CD4-positive, alpha-beta T cell treated with Interleukin-17A for 4 hours (primary cell): Measurements from ENCODE around the gene ARHGEF2.
"Not testable (repeated sequence)": the region's sequence is repeated elsewhere in the genome, so short reads cannot be mapped to it uniquely, and the experiment has no call there.

Source experiments
- DNase-seq: peaks from one replicate; pipeline ENCODE4 v3.0.0-alpha.2; 2020; ENCODE audit warnings: mixed read lengths

ARHGEF2 gene

DNA sequence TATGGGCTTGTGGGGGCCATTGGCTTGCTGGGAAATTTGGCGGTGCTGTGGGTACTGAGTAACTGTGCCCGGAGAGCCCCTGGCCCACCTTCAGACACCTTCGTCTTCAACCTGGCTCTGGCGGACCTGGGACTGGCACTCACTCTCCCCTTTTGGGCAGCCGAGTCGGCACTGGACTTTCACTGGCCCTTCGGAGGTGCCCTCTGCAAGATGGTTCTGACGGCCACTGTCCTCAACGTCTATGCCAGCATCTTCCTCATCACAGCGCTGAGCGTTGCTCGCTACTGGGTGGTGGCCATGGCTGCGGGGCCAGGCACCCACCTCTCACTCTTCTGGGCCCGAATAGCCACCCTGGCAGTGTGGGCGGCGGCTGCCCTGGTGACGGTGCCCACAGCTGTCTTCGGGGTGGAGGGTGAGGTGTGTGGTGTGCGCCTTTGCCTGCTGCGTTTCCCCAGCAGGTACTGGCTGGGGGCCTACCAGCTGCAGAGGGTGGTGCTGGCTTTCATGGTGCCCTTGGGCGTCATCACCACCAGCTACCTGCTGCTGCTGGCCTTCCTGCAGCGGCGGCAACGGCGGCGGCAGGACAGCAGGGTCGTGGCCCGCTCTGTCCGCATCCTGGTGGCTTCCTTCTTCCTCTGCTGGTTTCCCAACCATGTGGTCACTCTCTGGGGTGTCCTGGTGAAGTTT, 36.4 kb downstream of the ARHGEF2 start:
- DNase-seq: no peak

GRCh38 chr1:155940993-155941844, 37.1 kb downstream of the ARHGEF2 start, which contains the start of gene RXFP4:
Gene RXFP4 (plus strand): TSS chr1:155941638. CDS start chr1:155941710, 72 bp downstream.
- no peak for DNase-seq

DNA sequence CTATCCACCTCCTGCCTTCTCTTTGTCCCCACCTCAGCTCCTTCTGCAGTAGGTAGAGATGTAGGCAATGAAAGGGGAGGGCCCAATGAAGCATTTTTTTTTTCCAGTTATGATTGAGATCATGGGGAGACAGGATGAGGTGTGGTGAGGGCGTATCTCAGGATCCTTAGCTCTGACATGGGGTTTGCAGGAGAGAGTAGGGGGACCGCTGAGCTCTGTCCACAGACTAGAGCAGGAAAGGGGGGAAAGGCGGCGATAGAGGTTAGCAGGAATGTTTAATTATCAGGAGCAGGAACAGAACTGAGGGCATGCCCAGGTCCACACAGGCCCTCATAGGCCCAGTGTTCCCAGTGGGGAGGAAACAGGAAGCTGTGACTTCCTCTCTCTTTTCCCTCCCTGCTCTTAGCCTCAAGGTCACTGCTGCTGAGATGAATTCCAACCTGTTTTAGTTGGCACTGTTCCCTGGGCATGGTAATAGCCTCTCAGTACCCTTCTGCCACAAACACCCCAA, 37.8 kb downstream of the ARHGEF2 start:
- no peak for DNase-seq

DNA sequence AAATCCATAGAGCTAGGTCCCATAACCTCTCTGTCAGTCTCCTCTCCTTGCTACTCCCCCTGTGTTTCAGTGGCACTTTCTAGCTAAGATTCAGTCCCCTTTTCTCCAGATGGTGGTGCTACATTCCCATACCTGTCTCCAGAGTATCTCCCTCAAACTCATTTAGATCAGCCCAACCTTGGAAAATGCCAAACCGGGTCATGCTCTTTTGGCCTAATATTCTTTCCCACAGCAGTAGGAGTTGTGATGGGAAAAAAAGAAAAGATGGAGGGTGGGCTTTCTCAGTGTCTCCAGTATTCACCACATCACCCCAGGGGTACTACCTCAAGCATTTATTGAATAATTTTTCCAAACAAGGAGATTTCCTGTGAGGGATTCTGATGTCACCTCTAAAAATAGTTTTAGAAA, 40.1 kb downstream of the ARHGEF2 start:
- DNase-seq: peak; percentile 43

GRCh38 chr1:155934936-155935590, 43.3 kb downstream of the ARHGEF2 start:
- no peak for DNase-seq

DNA sequence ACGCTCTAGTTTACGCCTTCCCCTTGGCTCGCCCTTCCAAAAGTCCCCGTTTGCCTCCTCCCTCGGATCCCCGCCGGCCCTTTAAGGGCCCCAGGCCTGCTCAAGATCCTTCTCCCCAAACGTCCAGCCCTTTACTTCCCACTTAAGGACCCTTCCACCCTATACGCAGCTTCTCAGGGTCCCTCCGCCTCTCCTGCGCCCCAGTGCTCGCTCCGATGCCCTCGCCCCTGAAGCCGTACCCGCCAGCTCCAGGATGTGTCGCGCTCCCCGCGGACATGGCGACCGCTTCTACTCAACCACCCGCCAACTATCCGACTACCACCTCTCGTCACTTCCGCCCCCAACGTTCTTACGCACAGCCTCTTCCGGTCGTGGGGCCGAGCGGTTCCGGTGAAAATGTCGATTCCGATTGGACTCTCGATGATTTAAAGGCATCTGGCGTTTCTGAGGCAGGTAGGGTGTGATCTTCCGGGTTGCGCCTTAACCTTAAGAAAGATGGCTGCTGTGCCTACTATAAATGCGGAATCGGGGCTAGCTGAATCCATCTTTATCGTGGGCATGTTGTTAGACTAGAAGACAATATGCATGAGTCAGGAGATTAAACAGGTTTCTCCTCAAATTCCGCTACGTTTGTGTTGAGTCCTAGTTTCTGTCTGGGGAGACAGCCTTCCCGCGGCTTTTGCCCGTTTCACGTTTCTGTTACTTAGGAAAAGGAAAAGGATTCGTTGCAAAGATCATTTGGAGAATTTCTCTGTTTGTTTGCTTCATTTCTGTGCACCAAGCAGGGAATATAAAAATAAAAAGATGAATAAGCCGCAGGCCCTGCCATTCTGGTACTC, 44.0 kb downstream of the ARHGEF2 start, which contains the start of gene KHDC4:
KHDC4 (minus strand) TSS at position 317 of the 839 bp plus-strand sequence; CDS start at position 277, 40 bp downstream.
- DNase-seq: peak; percentile 95

DNA sequence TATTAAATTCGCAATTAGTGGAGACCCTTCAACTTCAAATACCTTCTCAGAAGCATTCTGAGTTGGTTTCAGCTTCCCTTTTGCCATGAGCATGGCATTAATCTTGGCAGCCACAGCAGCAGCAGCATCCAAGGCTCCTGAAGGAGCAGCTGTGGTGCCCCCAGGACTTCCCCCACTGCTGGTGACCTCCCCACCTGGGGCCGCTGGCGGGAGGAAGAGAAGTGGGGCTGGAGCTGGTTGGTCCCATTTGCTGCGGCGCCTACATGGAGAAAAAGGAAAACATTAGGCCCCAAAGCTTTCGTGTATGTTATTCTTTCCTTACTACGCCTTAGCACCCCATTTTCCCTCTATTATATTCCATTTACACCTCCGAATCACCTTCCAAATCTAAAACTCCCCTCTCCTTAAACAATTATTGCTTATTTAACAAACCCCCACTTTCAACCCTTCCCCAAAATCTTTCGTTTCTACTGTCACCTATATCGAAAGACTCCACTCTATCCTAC, 44.7 kb downstream of the ARHGEF2 start:
- no peak for DNase-seq

DNA sequence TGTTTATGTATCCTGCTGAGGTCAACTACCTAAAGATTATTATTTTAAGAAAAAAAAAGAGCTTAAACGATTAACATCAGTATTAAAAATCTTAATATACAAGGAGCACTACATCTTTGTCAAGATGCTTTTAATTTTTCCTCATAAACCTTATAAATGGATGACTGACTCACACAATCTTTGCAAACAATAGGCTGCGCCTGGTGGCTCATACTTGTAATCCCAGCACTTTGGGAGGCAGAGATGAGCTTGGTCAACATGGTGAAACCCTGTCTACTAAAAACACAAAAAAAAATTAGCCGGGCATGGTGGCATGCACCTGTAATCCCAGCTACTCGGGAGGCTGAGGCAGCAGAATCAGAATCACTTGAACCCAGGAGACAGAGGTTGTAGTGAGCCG, 45.9 kb downstream of the ARHGEF2 start:
- no peak for DNase-seq

DNA sequence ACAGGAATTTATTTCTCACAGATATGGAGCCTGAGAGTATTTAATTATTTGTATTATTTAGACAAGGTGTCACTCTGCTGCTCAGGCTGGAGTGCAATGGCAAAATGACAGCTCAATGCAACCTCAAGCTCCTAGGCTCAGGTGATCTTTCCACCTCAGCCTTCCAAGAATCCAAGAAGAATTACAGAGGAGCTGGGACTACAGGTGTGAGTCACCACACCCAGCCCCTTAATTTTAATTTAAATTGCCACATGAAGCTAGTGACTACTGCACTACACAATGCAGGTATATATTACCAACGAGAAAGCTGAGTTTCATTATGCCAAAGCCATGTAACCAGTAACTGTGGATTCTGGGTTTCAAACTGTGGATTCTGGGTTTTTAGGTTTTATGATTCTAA, 46.3 kb downstream of the ARHGEF2 start:
- DNase-seq: no peak

DNA sequence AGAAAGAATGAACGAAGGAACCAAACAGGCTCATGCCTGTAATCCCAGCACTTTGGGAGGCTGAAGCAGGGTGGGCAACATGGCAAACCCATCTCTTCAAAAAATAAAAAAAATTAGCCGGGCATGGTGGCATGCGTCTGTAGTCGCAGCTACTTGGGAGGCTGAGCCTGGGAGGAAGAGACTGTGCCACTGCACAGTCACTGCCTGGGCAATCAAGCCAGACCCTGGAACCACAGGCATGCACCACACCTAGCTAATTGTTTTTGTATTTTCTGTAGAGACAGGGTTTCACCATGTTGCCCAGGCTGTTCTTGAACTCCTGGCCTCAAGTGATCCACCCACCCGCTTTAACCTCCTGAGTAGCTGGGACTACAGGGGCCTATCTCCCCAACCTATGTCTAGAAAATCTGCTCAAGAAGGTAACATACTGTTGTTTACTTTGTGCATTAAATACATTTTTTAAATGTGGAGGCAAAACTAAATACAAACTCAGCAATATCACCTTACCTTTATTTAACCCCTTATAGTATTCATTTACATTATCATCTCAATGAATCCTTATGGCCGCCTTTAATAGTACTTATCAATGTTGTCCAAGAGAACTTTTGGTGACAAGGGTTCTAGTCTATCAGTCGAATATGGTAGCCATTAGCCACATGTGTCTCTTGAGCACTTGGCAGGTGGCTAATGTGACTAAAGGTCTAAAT, 46.9 kb downstream of the ARHGEF2 start:
- DNase-seq: no peak

GRCh38 chr1:155930725-155931124, 47.6 kb downstream of the ARHGEF2 start:
- DNase-seq: not testable (repeated sequence)

GRCh38 chr1:155929057-155929456, 49.3 kb downstream of the ARHGEF2 start:
- no peak for DNase-seq

DNA sequence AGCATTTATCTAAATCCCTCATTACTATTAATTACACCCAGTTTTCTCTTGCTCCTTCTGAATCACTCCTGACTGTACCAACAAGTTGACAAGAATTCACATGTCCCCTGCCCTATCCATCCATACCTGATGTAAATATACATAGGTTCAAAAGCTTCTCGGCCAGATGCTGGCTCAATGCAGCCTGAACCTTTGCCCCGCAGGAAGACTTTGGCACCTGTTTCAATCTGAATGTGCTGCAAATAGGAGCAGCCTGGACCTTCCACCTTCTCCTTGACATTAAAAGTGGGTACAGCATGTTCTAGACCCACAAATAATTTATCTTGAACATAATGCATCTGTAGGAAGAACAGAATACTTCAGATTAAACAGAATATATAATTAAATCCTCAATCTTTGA, 52.8 kb downstream of the ARHGEF2 start:
- DNase-seq: no peak

DNA sequence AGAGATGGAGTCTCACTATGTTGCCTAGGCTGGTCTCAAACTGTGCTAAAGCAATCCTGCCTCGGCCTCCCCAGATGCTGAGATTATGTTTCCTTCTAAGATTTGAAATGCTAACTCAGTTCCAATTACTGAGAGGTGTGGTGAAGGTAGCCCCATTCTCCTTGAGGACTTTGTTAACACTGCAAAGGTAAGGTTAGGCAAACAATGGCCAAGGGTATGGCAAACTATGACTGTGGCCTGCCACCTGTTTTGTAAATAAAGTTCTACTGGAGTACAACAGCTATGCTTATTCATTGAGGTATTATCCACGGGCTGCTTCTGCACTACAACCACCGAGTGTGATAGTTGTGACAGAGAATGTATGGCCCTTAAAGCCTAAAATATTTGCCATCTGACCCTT, 57.6 kb downstream of the ARHGEF2 start:
- no peak for DNase-seq

DNA sequence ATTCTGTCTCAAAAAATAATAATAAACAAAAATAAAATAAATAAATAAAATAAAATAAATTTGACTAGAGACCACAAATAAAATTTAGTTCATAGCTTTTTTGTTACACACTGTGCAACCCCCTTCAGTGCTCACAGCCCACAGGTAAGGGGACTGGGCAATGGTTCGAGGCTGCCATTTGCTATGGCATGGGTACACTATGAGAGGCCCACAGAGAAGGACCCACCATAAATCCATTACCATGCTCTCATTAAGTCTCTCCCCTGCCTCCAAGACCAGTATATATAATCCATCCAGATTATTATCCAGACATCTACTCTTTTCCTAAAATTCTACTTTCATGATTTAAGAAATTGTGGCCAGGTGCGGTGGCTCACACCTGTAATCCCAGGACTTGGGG, 58.5 kb downstream of the ARHGEF2 start:
- DNase-seq: no peak

DNA sequence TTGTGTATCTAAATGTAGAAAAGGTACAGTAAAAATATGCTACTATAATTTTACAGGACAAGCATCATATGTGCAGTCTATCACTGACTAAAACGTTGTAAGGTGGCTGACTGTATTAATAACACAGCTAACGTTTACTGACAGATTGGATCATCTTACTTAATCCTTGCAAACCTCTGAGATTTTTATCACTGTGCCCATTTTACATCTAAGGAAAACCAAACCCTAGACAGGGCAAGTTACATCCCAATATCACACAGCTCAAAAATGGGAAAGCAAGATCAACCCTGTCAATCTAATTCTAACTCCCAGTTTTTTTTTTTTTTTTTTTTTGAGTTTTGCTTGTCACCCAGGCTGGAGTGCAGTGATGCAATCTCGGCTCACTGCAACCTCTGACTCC, 59.7 kb downstream of the ARHGEF2 start:
- DNase-seq: no peak

- no peak for DNase-seq
Observed at GRCh38 chr1:155913969-155914757, 64.2 kb downstream of the ARHGEF2 start.

DNA sequence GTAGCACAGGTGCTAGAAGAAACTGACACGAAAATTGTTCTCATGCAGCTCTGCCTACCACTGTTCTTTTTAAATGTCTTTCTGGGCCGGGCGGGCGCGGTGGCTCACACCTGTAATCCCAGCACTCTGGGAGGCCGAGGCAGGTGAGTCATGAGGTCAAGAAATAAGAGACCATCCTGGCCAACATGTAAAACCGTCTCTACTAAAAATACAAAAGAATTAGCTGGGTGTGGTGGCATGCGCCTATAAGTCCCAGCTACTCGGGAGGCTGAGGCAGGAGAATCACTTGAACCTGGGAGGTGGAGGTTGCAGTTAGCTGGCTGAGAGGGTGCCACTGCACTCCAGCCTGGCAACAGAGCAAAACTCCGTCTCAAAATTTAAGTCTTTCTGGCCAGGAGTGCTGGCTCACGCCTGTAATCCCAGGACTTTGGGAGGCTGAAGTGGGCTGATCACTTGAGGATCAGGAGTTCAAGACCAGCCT, 66.3 kb downstream of the ARHGEF2 start:
- no peak for DNase-seq

GRCh38 chr1:155911156-155912055, 66.9 kb downstream of the ARHGEF2 start, which contains the start of gene RIT1:
Gene RIT1 (minus strand): TSS chr1:155911349. CDS start chr1:155910761, 588 bp downstream.
- peak; percentile 89 for DNase-seq
